ENCODE results near the gene WWOX. TPM values are rescaled to one million over a fixed set of nuclear protein-coding genes. Genes with fewer than 3 reads are reported as not detected.

WWOX gene
- polyA plus RNA-seq, 2 of the 4 experiments (the other 2 are of a cell fraction), result 16.0 to 17.2 TPM

- Histone ChIP-seq H3K27ac (no peak overlapping the region), H3K4me2 (no peak overlapping the region), H3K4me3 (no peak overlapping the region), H3K9me3 (no peaks in the 10 kb centered on the region), H3K4me1 (no peaks in the 10 kb centered on the region)
- WGBS (ENCODE audit: missing lambda C conversion rate), result 1% methylated on average over 8 of the region's 8 CpGs
- ChIA-PET POLR2A (no interaction called here), CTCF (no interaction called here)
- FAIRE-seq (no peak), ATAC-seq (no peak), DNase-seq (ENCODE audit: low read depth in 1 of 2, low spot score in 1 of 2) (no peak)
- TF ChIP-seq BCL3 (IDR thresholded peaks at IDR 0.05) (no peak), RNF2 (IDR thresholded peaks at IDR 0.05; ENCODE audit: borderline replicate concordance, low read depth) (no peak), HMGXB4 (CRISPR knock-in tag; IDR thresholded peaks at IDR 0.05; ENCODE audit: borderline replicate concordance) (no peak)
These were observed 1105.0 kb downstream of the WWOX start for GRCh38 chr16:79204486-79204885.

- 17% methylated on average over 4 of the region's 4 CpGs for WGBS (ENCODE audit: missing lambda C conversion rate)
- Histone ChIP-seq H3K27ac (no peak overlapping the region), H3K4me2 (no peak overlapping the region), H3K4me3 (no peak overlapping the region), H3K9me3 (no peaks in the 10 kb centered on the region), H3K4me1 (no peaks in the 10 kb centered on the region)
- CTCF ChIA-PET, result no interaction called here
- ATAC-seq, result no peak
- TF ChIP-seq HMGXB4 (CRISPR knock-in tag; IDR thresholded peaks at IDR 0.05; ENCODE audit: borderline replicate concordance) (no peak), MYC (IDR thresholded peaks at IDR 0.05; ENCODE audit: borderline replicate concordance, low read length) (no peak), KDM5A (IDR thresholded peaks at IDR 0.05) (no peak), JUNB (IDR thresholded peaks at IDR 0.05) (no peak), USF2 (IDR thresholded peaks at IDR 0.05) (no peak), POLR2AphosphoS2 (conservative IDR thresholded peaks at IDR 0.05; ENCODE audit: low read length) (no peak), RARB (CRISPR knock-in tag; IDR thresholded peaks at IDR 0.05) (no peak), BCL3 (IDR thresholded peaks at IDR 0.05) (no peak), ZNF302 (CRISPR knock-in tag; IDR thresholded peaks at IDR 0.05) (no peak), ZSCAN20 (CRISPR knock-in tag; IDR thresholded peaks at IDR 0.05) (no peak), RCOR1 (IDR thresholded peaks at IDR 0.05; ENCODE audit: low read depth, low read length) (no peak), HEYL (CRISPR knock-in tag; IDR thresholded peaks at IDR 0.05) (no peak), HDAC2 (IDR thresholded peaks at IDR 0.05) (no peak), HES2 (IDR thresholded peaks at IDR 0.05) (no peak), HOXA7 (CRISPR knock-in tag; IDR thresholded peaks at IDR 0.05) (no peak), CHD2 (IDR thresholded peaks at IDR 0.05; ENCODE audit: low read length, partially characterized antibody) (no peak), TFCP2L1 (CRISPR knock-in tag; IDR thresholded peaks at IDR 0.05) (no peak)
- POLR2A ChIA-PET, result no interaction called here
- no peak for FAIRE-seq
- DNase-seq (ENCODE audit: low read depth in 1 of 2, low spot score in 1 of 2), result no peak
These were observed 1107.4 kb downstream of the WWOX start for GRCh38 chr16:79206889-79207288.
